Breast epithelium (tissue), 4 donors: ENCODE results near the gene CNKSR3. TPM values are rescaled to one million over a fixed set of nuclear protein-coding genes. Genes with fewer than 3 reads are reported as not detected.

Experiments used
- DNase-seq, 2 donors: peaks; one replicate each; pipeline ENCODE4 v3.0.0-alpha.2; 2019; ENCODE audit warnings: low spot score in 2 of 2
- H3K27ac ChIP-seq, 2 donors: fragments of 200-600 bp; sonication (generic) in 1 of 2; one replicate each; pipeline ENCODE4 v1.5.1; 2016 to 2019; ENCODE audit warnings: mild to moderate bottlenecking in 1 of 2
- H3K27me3 ChIP-seq, 2 donors: fragments of 200-600 bp; sonication (generic) in 1 of 2; one replicate each; pipeline versions ENCODE4 v1.5.1 to v1.6.0; 2017 to 2019; ENCODE audit warnings: control low read depth in 1 of 2, mild to moderate bottlenecking in 1 of 2
- H3K36me3 ChIP-seq: fragments of 200-600 bp; one replicate; pipeline ENCODE4 v1.5.1; 2019
- H3K4me1 ChIP-seq, 2 donors: fragments of 200-600 bp; sonication (generic); one replicate each; pipeline ENCODE4 v1.5.1; 2016 to 2019; ENCODE audit warnings: control low read depth in 1 of 2
- H3K4me3 ChIP-seq, 3 donors: fragments of 200-600 bp; sonication (generic); 1 replicate in 2 of 3; 2 replicates in 1 of 3; pipeline ENCODE4 v1.5.1; 2016 to 2019; ENCODE audit warnings: mild to moderate bottlenecking in 3 of 3, moderate library complexity in 2 of 3
- H3K9me3 ChIP-seq, 2 donors: fragments of 200-600 bp; sonication (generic) in 1 of 2; one replicate each; pipeline ENCODE4 v1.5.1; 2016 to 2019; ENCODE audit warnings: control low read depth in 1 of 2
- CTCF ChIP-seq, 3 donors: fragments of 450-650 bp; IDR thresholded peaks; one replicate each; pipeline ENCODE4 v1.5.1; 2016 to 2017; ENCODE audit warnings: antibody characterized with exemption in 3 of 3, mild to moderate bottlenecking in 3 of 3, moderate library complexity in 3 of 3
- POLR2A ChIP-seq: fragments of 450-650 bp; IDR thresholded peaks from one replicate; pipeline ENCODE4 v1.6.1; 2016; ENCODE audit warnings: antibody characterized with exemption, mild to moderate bottlenecking, moderate library complexity
- POLR2AphosphoS5 ChIP-seq, 3 donors: sonication (generic); formaldehyde crosslinking; IDR thresholded peaks; one replicate each; pipeline ENCODE4 v1.6.1; 2017; ENCODE audit warnings: antibody characterized with exemption in 3 of 3
- intact Hi-C: fragments of 100-400 bp; cut with DNase I; formaldehyde crosslinking; loops from one replicate; pipeline ENCODE4 v1.15.1; 2023; ENCODE audit warnings: low total_unique reads
- total RNA-seq, 3 donors: library from RNA; depleted of rRNA; stranded (reverse); fragments of >200 nt; gene quantifications; one replicate each; pipeline ENCODE4 v1.1.0, GENCODE V29; 2016

The CNKSR3 gene
- total RNA-seq, 3 donors from 2014 or later: 2.1 to 8.6 (median 5.2) TPM

- Histone ChIP-seq H3K27ac (peak overlapping the region in 1 of 2 donors; percentile 95), H3K4me3 (no peak overlapping the region), H3K36me3 (no peaks in the 10 kb centered on the region), H3K27me3 (no peaks in the 10 kb centered on the region), H3K4me1 (no peaks in the 10 kb centered on the region), H3K9me3 (no peaks in the 10 kb centered on the region)
- TF ChIP-seq CTCF (IDR thresholded peaks at IDR 0.05) (no peak), POLR2AphosphoS5 (IDR thresholded peaks at IDR 0.05) (no peak), POLR2A (no peak)
- DNase-seq: no peak
- intact Hi-C loops: no loop called here
Observed at GRCh38 chr6:154512201-154512600, 1.7 kb upstream of the CNKSR3 start.

- peak overlapping the region in 2 of 3 donors; percentile 82 to 95 for H3K4me3 ChIP-seq
- TF ChIP-seq POLR2A (no peak), POLR2AphosphoS5 (IDR thresholded peaks at IDR 0.05) (no peak), CTCF (IDR thresholded peaks at IDR 0.05) (no peak)
- intact Hi-C loops: no loop called here
Observed at GRCh38 chr6:154511791-154512190, 1.3 kb upstream of the CNKSR3 start.

GRCh38 chr6:154509421-154510143 lies 903 bp downstream of the CNKSR3 start:
- peak in 1 of 2 donors; percentile 52 for DNase-seq
- H3K27ac ChIP-seq: peak overlapping the region; percentile 85 to 95
- no peaks in the 10 kb centered on the region for H3K4me1 ChIP-seq

More at GRCh38 chr6:154511791-154512190, 1.3 kb upstream of the CNKSR3 start:
- H3K27me3 ChIP-seq: no peaks in the 10 kb centered on the region
- peak overlapping the region in 1 of 2 donors; percentile 95 for H3K27ac ChIP-seq
- H3K9me3 ChIP-seq: no peaks in the 10 kb centered on the region
- no peak for DNase-seq
- H3K4me1 ChIP-seq: no peaks in the 10 kb centered on the region
- no peaks in the 10 kb centered on the region for H3K36me3 ChIP-seq

GRCh38 chr6:154508573-154509375 lies 1.7 kb downstream of the CNKSR3 start:
- peak overlapping the region; percentile 61 to 95 (median 82) for H3K4me3 ChIP-seq
- H3K4me1 ChIP-seq: no peaks in the 10 kb centered on the region
- peak in 1 of 2 donors; percentile 42 for DNase-seq
- intact Hi-C loops: no loop called here
- no peaks in the 10 kb centered on the region for H3K27me3 ChIP-seq
- H3K27ac ChIP-seq: peak overlapping the region; percentile 85 to 95
- no peaks in the 10 kb centered on the region for H3K9me3 ChIP-seq
- no peak for TF ChIP-seq CTCF (IDR thresholded peaks at IDR 0.05)
- TF ChIP-seq POLR2A: no peak
- no peak for TF ChIP-seq POLR2AphosphoS5 (IDR thresholded peaks at IDR 0.05)
- no peaks in the 10 kb centered on the region for H3K36me3 ChIP-seq

More at GRCh38 chr6:154509421-154510143, 903 bp downstream of the CNKSR3 start:
- Histone ChIP-seq H3K36me3 (no peaks in the 10 kb centered on the region), H3K9me3 (no peaks in the 10 kb centered on the region), H3K4me3 (peak overlapping the region; percentile 61 to 95 (median 82)), H3K27me3 (no peaks in the 10 kb centered on the region)
- intact Hi-C loops: no loop called here
- TF ChIP-seq CTCF (IDR thresholded peaks at IDR 0.05): no peak
- peak in 1 of 3 donors; percentile 7 for TF ChIP-seq POLR2AphosphoS5 (IDR thresholded peaks at IDR 0.05)
